Measurements from ENCODE around the gene TNIP1. TPM values are rescaled to one million over a fixed set of nuclear protein-coding genes. Genes with fewer than 3 reads are reported as not detected.

TNIP1 gene
- total and polyA plus RNA-seq, 10 donors, result 67.7 to 260 (median 199) TPM

DNA sequence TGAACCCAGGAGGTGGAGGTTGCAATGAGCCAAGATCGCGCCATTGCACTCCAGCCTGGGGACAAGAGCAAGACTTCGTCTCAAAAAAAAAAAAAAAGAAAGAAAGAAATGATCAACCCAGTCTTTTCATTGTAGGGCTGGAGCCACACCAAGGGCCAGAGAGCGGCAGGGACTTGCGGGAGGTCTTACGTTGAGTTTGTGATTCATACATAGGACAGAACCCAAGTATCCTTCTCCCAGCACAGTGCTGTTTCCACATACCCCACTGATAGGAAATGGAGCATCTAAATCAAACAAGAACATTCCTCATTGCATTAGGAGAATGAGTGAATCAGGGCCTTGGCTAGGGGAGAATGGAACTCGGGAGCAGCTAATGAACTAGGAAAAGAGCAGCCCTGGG lies 3.5 kb upstream of the TNIP1 start:
- DNase-seq, result peak; percentile 14
- intact Hi-C loops (cut with DNase I; ENCODE audit: low total_unique reads), result no loop called here
- peaks cover 0 to 2% (median 0%) of the 10 kb centered on the region in 6 donors for H3K36me3 ChIP-seq
- H3K9me3 ChIP-seq, result no peaks in the 10 kb centered on the region
- H3K4me1 ChIP-seq, result peaks cover 49 to 94% (median 77%) of the 10 kb centered on the region in 6 donors
- 92 to 95% (median 95%) methylated on average over 7 of the region's 7 CpGs for WGBS, 5 donors
- H3K27ac ChIP-seq, result peak overlapping the region; percentile 16 to 98 (median 76)
- no peak for TF ChIP-seq POLR2AphosphoS5 (IDR thresholded peaks at IDR 0.05)
- TF ChIP-seq, protein P1, sequence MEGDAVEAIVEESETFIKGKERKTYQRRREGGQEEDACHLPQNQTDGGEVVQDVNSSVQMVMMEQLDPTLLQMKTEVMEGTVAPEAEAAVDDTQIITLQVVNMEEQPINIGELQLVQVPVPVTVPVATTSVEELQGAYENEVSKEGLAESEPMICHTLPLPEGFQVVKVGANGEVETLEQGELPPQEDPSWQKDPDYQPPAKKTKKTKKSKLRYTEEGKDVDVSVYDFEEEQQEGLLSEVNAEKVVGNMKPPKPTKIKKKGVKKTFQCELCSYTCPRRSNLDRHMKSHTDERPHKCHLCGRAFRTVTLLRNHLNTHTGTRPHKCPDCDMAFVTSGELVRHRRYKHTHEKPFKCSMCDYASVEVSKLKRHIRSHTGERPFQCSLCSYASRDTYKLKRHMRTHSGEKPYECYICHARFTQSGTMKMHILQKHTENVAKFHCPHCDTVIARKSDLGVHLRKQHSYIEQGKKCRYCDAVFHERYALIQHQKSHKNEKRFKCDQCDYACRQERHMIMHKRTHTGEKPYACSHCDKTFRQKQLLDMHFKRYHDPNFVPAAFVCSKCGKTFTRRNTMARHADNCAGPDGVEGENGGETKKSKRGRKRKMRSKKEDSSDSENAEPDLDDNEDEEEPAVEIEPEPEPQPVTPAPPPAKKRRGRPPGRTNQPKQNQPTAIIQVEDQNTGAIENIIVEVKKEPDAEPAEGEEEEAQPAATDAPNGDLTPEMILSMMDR (IDR thresholded peaks at IDR 0.05 in 8 of 11, conservative IDR thresholded peaks at IDR 0.05 in 3 of 11), result no peak
- no peak for TF ChIP-seq POLR2A (IDR thresholded peaks at IDR 0.05)
- H3K27me3 ChIP-seq (replicated peaks in 1 of 7), result no peaks in the 10 kb centered on the region
- no peak overlapping the region for H3K4me3 ChIP-seq

DNA sequence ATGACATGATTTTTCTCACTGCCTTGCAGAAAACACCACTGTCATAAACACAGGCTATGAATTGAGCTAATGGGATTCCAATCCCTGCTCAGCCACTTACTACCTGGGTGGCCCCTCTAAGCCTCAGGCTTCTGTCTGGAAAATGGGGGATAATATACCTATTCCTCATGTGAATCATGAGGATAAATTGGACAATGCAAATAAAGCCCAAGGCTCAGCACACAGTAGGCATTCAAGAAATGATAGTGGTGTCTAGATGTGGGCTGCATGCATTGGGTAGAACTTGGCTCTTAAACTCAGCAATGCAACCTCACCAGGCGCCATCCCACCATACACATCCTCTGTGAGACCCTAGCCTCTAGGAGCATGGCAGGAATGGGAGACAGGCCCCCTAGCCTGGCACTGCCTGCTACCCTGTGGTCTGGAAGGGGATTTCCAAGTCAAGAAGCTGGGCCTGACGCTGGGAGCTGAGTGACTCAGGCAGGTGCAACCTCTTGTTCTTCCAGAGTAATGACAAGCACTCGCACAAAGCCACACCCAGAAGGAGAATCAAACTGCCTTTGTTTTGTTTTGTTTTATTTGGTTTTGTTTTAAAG lies 2.3 kb upstream of the TNIP1 start:
- TF ChIP-seq POLR2AphosphoS5 (IDR thresholded peaks at IDR 0.05), result peak in 2 of 3 donors; percentile 9 to 26
- TF ChIP-seq, protein P1 (IDR thresholded peaks at IDR 0.05 in 8 of 11, conservative IDR thresholded peaks at IDR 0.05 in 3 of 11), result no peak
- 58 to 67% (median 63%) methylated on average over 3 of the region's 3 CpGs for WGBS, 5 donors
- Histone ChIP-seq H3K9me3 (no peaks in the 10 kb centered on the region), H3K4me3 (no peak overlapping the region), H3K27me3 (replicated peaks in 1 of 7) (no peaks in the 10 kb centered on the region), H3K27ac (peak overlapping the region; percentile 49 to 100 (median 98)), H3K36me3 (peaks cover 0 to 13% (median 2%) of the 10 kb centered on the region in 6 donors), H3K4me1 (peaks cover 61 to 94% (median 85%) of the 10 kb centered on the region in 6 donors)
- DNase-seq, result peak; percentile 74
- intact Hi-C loops (cut with DNase I; ENCODE audit: low total_unique reads), result no loop called here

DNA sequence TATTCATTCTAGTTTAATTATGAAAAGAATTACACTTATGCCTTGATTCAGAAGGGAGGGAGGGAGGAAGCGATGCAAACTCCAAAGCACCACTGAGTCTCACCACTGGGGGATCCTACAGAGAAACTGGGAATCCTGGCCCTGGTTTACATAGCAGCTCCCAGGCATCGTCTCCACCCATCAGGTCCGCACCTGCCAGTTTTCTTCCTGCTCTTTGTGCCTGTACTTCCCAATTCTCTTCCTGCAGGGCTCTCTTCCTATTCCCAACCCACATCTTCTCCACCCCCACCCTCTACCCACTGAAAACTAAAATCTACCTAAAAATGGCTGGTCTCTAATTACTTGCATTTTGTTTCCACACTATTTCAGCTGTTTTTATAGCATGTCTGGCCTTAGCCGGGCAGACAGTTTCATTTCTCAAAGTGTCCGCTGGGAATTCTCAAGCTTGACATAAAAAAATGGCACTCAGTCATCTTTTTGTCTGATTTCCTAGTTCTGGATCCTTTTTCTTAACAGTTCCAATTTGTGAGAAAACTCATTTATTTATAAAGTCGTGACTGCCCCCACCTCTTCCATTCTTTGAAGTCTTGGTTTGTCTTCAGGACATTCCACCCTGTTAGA lies 1.6 kb upstream of the TNIP1 start:
- Histone ChIP-seq H3K27ac (peak overlapping the region; percentile 98 to 100 (median 99)), H3K4me1 (peaks cover 65 to 94% (median 85%) of the 10 kb centered on the region in 6 donors), H3K36me3 (peaks cover 0 to 20% (median 2%) of the 10 kb centered on the region in 6 donors), H3K4me3 (peak overlapping the region in 5 of 8 donors; percentile 77 to 95 (median 88)), H3K27me3 (replicated peaks in 1 of 7) (no peaks in the 10 kb centered on the region), H3K9me3 (no peaks in the 10 kb centered on the region)
- peak; percentile 59 for DNase-seq
- 63 to 85% (median 72%) methylated on average over 6 of the region's 6 CpGs for WGBS, 5 donors
- intact Hi-C loops (cut with DNase I; ENCODE audit: low total_unique reads), result no loop called here
- TF ChIP-seq, protein P1 (IDR thresholded peaks at IDR 0.05 in 8 of 11, conservative IDR thresholded peaks at IDR 0.05 in 3 of 11), result peak in 3 of 11 experiments; percentile 13 to 30 (median 18)
- no peak for TF ChIP-seq POLR2A (IDR thresholded peaks at IDR 0.05)

All from spleen (tissue), 11 donors.